CD4-positive, alpha-beta T cell treated with Interleukin-17A for 4 hours (primary cell): ENCODE data around the gene PRSS56.
"Not testable (repeated sequence)": the region's sequence is repeated elsewhere in the genome, so short reads cannot be mapped to it uniquely, and the experiment has no call there.

Source experiments
- DNase-seq: peaks from one replicate; pipeline ENCODE4 v3.0.0-alpha.2; 2020; ENCODE audit warnings: mixed read lengths

The PRSS56 gene

DNA sequence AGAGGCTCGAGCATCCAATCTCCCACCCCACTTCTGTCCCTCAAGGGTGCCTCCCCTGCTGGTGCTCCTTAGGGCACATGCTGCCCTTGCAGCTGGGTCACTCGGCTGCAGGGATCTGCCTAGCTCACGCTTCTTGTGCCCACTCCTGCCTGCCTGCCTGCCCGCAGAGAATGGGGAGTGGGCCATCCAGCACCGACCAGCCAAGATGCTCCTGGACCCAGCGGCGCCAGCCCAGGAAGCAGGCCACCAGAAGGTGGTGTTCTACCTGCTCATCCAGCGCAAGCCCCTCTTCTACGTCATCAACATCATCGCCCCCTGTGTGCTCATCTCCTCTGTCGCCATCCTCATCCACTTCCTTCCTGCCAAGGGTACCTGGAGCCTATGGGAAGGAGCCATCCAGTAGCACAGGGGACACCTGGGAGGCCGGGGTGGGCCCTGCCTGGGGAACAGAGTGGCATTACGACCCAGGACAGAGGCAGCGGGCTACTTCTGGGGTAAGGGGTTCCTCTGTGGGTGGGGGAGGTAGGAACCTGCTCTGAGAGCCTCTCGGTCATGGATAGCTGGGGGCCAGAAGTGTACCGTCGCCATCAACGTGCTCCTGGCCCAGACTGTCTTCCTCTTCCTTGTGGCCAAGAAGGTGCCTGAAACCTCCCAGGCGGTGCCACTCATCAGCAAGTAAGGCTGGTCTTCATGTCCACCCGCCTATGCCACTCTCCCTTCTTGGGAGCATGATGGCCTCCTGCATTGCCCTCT, 22.7 kb downstream of the PRSS56 start:
- DNase-seq = no peak

DNA sequence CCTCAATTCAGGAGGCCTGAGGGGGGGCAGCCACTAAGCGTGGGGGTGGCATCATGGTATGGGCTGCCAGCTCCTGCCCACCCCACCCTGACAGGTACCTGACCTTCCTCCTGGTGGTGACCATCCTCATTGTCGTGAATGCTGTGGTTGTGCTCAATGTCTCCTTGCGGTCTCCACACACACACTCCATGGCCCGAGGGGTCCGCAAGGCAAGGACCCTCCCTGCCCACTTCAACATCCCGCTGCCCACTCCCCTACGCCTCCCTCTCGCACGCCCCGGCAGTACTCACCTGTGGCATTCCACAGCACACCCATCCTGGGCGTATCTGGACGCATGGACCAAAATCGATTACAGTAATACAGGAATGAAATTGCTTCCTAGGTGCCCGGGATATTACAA, 23.3 kb downstream of the PRSS56 start:
- DNase-seq = no peak

DNA sequence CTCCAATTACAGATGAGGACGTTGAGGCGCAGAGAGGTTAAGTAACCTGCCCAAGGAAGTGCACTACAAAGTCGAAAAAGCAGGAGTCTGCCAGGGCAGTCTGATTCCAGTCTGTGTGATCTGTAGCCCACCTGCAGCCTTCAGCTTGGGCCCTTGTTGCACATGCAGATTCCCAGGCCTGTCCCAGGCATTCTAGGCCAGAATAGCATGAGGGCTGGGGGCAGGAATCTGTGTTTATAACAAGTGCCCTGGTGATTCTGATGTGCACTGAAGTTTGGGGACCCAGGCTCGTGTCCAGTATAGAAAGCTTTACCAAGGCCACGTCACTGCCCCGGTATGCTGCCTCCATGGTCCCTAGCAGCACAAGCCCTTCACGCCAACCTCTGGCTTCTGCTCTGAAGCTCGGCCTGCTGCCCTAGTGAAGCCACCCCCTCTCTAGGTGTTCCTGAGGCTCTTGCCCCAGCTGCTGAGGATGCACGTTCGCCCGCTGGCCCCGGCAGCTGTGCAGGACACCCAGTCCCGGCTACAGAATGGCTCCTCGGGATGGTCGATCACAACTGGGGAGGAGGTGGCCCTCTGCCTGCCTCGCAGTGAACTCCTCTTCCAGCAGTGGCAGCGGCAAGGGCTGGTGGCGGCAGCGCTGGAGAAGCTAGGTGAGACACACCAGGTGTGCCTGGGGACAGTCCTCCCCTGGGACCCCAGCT, 23.9 kb downstream of the PRSS56 start:
- DNase-seq = no peak

DNA sequence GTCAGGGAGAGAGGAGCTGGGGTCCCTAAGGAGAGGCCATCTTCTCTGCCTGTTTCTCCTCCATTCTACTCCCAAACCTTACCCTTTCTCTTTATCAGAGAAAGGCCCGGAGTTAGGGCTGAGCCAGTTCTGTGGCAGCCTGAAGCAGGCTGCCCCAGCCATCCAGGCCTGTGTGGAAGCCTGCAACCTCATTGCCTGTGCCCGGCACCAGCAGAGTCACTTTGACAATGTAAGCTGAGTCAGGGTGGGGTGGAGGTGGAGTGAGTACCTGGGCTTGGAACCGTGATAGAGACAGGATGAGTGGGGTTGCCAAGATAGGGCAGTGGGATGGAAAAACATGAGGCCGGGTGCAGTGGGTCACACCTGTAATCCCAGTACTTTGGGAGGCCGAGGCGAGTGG, 24.5 kb downstream of the PRSS56 start:
- no peak for DNase-seq

DNA sequence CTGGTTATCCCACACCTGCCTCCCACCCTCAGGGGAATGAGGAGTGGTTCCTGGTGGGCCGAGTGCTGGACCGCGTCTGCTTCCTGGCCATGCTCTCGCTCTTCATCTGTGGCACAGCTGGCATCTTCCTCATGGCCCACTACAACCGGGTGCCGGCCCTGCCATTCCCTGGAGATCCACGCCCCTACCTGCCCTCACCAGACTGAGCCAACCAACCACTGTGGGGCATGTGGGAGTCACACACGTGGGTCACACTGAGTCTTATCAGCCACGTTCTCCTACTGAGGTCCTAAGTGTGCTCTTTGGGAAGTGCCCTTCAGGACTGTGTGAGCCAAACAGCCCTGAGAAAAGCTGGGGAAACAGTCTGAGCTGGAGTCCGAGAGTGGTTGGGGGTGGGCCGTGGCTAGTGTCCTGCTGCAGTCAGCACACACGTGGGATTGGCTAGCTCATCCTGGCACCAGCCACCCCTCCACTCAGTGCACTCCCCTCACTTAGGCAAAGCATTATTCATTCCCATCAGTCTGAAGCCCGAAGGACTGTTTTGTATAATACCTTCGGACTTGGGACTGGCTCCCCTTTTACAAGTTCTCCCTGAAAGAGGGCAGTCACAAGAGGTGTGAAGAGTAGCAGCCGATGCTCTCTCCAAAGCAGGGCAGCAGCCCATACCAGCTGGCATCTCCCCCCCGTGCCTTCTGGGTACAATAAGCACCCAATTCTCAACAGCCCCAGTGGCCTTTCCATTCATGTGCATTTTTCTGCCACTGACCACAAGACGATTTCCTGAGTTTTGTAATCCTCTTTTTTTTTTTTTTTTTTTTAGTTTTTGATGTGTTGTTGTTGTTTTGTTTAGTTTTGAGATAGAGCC, 25.6 kb downstream of the PRSS56 start:
- no peak for DNase-seq

DNA sequence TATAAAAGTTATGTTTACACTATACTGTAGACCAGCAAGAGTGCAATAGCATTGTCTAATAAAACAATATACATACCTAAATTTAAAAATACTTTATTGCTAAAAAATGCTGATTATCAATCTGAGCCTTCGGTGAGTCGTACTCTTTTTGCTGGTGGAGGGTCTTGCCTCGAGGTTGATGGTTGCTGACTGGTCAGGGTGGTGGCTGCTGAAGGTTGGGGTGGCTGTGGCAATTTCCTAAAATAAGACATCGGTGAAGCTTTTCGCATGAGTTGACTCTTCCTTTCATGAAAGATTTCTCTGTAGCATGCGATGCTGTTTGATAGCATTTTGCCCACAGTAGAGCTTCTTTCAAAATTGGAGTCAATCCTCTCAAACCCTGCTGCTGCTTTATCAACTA, 27.8 kb downstream of the PRSS56 start:
- DNase-seq = no peak

DNA sequence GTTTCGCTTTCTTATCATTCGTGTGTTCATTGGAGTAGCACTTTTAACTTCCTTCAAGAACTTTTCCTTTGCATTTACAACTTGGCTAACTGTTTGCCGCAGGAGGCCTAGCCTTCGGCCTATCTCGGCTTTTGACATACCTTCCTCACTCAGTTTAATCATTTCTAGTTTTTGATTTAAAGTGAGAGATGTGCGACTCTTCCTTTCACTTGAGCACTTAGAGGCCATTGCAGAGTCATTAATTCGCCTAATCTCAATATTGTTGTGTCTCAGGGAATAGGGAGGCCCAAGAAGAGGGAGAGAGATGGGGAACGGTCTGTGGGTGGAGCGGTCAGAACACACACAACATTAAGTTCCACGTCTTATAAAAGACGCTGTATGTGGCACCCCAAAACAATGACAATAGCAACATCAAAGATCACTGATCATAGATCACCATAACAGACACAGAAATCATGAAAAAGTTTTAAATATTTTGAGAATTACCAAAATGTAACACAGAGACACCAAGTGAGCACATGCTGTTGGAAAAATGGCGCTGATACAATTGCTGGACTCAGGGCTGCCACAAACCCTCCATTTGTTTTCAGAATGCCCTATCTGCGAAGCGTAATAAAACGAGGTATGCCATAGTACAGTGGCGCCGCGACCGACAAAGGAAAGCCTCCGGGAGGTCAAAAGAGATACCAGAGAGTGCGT, 29.6 kb downstream of the PRSS56 start:
- DNase-seq = no peak

DNA sequence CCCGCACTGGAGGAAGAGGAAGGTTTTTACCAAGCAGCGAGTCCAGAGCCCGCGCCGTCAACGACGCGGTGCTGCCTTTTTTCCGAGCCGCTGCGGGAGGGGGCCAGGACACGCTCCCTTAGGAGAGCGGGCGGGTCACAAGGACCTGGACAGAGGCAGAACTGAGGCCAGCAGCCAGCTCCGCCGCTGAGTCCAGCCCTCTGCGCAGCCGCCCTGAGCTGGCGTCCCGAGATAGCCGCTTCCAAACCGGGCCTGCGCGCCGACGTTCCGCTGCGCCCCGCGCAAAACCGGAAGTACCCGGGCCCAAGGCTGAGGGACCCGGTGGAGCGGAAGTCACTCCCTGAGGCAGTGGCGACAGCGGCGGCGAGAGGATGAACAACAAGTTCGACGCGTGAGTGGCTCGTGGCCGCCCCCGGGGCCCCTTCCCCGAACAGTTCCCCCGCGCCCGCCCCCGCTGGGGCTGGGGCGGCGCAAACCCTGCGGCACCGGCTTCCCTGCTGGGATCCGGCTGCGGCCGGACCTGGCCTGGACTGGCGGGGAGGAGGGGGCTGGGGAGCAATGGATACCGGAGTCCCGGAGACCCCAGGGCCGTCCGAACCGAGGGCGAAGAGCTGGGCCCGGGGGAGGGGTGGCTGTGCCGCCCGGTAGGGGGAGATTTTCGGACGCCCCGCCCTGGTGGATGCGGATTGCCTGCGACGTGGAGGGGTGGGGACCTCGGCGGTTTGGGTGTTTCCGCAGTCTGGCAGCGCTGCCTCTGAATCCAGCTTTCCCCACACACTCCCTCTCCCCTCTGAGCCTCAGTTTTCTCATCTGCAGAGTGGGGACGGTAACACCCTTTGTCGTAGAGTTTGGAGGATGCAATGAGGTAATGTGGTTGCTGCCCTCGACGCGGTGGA, 30.4 kb downstream of the PRSS56 start, which contains the start of the genes EIF4E2 and TIGD1:
Gene EIF4E2 (plus strand): TSS at position 336 of the 896 bp plus-strand sequence. CDS start 36 bp downstream, at position 372.
Gene TIGD1 (minus strand): TSS at position 204 of the 896 bp plus-strand sequence. CDS start 675 bp downstream, outside the sequence.
- peak; percentile 92 for DNase-seq

DNA sequence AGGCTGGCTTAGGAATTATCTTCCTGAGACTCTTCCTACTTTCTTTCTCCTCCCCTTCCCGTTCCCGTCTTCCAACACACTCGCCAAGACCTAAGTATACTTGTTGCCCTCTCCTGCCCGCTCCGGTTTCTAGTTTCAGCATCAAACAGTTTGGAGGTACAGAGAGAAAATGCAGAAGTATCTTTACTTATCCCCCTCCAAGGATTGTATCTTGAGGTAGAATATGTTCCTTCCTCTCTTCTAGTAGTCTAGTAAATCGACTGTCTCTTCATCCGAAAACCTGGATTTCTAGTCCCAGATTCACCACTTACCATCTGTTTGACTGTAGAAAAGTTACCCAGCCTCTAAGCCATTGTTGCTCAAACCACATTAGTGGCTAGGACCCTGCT, 31.1 kb downstream of the PRSS56 start:
- no peak for DNase-seq

DNA sequence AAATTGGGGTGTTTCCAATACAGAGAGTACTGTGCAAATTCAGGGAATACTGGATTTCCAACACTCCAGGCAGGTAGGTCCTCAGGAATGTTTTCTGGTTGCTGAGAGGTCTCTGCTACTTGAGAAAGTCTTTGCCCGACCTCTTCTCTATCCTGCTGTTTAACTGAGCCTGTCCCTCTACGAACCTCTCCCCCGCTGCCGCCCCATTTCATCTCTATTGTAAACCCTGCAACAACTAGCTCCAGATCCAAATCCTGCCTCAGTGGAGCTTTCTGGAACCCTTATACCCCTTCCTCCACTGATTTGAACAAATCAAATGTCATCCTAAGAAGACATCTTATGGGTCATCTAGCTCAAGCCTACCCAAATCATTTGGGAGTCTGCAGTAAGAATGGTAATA, 31.6 kb downstream of the PRSS56 start:
- no peak for DNase-seq

DNA sequence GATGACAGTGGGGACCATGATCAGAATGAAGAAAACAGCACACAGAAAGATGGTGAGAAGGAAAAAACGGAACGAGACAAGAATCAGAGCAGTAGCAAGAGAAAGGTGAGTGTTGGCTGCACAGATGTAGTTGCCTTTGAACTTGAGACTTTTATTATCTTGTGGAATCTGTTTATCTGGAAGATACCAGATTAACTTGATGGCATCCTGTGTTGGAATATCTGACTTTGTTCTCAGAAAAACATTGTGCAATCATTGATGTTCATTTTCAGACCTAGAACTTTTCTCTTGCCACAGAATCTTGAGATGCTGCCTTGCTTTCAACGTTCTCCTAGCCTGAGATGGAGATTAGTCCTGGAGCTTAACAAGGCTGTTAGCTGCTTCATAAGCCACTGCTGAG, 36.2 kb downstream of the PRSS56 start:
- DNase-seq = no peak

DNA sequence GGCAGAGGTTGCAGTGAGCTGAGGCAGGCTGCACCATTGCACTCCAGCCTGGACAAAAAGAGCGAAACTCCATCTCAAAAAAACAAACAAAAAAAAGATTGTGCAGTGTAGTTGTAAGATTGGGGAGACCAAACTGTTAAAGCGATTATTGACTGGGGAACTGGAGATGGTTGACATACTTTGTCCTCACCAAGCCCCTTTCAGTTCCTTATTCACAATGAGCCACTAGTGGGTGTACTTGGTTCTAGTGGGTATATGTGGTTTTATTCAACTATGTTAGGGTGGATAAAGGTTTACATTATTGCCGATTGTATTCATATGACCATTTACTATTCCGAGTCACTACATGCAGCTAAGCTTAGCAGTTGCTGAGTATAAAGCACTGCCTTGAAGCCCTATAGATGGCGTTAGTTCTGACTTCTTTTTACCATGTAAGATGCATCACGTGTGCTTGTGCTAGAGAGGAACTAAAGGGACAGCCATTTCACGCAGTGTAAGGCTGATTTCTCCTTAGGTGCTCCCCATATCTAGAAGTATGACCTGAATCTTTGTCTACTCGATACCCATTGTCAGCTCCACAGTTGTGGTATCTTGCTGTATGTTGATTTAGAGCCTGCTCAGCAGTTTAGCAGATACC, 42.4 kb downstream of the PRSS56 start:
- no peak for DNase-seq

DNA sequence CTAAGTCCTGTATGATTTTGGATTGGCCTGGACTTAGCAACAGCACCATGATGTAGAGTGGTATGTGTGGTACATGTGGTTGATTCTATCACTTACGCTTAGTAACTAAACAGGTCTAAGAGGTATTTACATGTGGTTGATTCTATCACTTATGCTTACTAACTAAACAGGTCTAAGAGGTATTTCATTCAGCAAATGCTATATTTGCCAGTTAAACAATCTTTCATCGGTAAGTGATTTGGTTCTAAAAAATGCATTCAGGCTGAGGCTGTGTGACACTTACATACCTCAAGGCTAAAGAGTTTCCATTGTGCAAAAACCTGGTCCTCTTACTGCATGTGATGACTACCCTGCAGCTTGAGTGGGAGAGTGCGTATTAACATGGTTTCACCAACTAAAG, 43.4 kb downstream of the PRSS56 start:
- no peak for DNase-seq

DNA sequence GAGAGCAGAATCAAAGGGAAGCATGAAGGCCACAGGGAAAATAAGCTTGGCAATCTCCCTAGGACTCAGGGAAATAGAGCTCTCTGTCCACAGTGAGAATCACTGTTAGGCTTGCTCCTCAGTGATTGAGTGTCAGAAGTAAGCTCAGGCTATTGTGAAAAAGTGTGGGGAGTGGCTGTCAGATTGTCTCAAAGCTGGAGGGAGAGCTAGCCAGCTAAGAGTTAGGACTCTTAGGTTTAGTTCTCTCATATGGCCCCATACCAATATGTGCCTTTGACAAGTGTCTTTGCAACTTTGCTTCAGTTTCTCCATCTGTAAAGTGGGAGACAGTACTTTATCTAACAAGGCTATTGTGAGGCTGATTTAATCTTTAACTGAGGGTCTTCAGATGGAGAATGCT, 47.5 kb downstream of the PRSS56 start:
- no peak for DNase-seq

DNA sequence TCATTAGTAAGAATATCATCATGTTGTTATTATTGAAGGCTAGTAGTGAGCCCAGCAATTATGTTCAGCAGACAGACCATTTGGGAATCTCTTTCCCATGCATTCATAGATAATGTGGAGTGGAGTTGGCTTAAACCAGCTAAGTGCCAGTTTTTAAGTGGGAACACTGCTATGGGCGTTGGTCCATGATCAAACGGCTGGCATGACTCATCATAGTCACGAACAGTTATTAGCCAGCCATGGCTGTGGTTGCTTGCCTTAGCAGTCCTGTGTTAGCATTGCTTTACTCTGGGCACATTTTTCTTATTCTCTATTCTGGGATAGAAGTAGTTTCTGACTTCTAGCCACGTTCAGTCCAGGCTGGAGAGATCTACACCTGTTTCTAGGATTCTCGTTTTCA, 48.0 kb downstream of the PRSS56 start:
- DNase-seq = no peak

DNA sequence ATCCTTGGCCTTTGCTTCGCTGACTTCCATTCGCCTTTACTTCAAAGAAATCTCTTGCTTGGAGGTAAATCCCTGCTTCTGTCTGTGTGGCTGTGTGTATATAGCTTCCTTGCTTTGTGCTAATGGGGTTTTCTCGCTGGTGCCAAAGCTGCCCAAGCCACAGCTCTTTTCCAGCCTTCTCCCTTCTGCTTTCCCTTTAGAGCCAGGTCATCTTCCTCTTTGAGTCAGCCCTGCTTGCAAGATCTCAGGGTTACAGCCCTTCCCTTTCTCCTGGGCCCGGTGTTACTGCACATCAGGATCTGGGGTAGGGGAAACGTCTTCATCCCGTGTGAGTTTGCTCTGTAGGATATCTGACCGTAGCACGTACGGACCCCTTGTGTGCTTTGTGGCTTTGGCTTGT, 49.4 kb downstream of the PRSS56 start:
- no peak for DNase-seq

DNA sequence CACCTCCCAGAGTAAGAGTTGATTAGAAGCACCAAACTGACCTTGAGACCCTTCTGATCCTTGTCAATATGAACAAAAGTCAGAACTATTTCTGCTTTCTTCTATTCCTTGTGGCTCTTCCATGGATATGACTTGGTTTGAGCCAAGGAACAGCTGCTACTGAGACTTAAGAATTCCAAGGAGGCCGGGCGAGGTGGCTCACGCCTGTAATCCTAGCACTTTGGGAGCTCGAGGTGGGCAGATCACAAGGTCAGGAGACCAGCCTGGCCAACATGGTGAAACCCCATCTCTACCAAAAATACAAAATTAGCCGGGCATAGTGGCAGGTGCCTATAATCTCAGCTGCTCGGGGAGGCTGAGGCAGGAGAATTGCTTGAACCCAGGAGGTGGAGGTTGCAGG, 50.3 kb downstream of the PRSS56 start:
- DNase-seq = not testable (repeated sequence)

DNA sequence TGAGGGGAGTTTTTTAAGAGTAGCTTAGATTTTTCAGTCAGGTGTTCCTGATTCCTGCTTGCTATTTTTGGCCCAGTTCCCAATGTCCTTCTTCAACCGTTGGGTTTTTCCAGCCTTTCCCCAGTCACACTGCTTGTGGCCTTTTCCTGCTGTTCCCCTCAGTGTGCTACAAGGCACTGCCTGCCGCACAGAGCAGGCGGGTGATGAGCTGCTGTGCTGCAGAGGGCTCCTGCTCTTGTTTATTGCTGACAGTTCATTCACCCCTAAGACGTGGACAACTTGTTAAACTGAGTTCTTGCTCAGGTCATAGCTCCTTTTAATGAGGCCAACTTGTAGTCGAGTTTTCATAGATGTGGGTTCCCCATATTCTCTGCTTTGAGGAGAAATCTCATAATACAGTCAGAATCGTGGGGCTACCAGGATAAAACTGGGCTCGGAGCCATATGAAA, 50.9 kb downstream of the PRSS56 start:
- no peak for DNase-seq

DNA sequence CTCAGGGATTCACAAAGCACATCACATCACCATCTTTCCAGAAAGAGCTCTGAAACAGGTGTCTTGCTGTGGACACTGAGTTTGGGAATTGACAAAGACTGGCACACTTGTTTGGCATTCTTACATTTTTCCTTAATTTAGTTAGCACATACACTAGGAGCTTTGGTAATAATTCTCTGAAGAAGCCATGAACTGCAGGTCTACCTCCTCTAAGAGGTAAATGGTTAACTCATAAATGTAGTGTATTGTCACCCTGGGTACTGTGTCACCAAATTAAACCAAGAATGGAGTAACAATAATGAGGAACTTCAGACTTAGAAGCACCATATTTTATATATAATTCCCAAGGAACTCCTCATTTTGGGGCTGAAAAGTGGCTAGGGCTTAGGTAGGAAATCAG, 52.9 kb downstream of the PRSS56 start:
- DNase-seq = no peak

DNA sequence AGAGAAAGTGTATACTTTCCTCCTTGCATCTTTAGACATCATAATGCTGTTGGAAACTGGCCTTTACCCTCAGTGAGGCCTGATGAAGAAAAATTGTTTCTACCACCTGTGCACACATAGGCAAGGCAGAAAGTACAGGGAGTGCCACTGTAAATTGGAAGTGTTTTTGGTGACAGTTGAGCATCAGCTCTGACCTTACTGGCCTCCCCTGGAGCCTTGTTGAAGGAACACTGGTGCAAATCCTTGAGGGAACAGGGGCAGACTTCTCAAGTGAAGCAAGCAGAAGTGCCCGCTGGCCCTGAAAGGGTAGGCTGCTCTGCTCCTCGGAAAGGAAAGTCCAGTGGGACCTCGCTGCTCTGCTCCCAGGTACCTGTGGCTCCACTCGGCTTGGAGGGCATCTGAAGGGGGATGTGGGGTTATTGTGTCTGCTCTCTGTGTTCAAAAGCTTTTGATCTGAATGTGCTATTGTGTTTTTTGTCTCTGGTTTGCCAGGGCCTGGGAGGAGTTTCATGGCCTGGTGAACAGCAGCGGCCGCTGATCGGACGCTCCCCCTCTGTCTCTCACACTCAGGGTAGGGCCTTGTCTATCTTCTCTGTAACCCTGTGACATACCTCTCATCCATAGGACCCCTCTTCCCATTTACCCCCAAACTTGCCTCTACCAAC, 53.7 kb downstream of the PRSS56 start:
- no peak for DNase-seq
